ENCODE results near the gene JAG2. TPM values are rescaled to one million over a fixed set of nuclear protein-coding genes. Genes with fewer than 3 reads are reported as not detected.

The JAG2 gene
- total and polyA plus RNA-seq, 2 experiments from 2014 or later = 1.5 TPM; not detected in 1

DNA sequence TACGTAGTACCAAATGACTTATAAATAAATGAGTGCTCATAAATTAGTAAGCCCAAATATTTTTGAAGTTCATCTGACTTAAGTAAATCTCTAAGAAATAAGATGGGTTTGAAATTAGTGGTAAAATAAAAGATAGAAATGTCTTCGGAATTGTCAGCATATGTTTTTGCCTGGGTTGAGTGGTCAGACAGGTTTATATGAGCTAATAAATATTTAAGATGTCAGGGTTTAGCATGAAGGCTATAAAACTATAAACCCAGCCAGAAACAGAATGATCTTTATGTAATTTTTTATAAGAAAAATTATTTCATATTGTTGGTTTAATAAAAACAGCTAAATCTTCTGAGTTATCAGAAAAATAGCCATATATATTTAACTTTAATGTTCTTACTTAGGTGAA, 37.3 kb downstream of the JAG2 start:
- Histone ChIP-seq H3K27ac (no peak overlapping the region), H3K27me3 (replicated peaks; ENCODE audit: insufficient read depth) (peaks cover 26% of the 10 kb centered on the region), H3K36me3 (ENCODE audit: low read depth) (no peaks in the 10 kb centered on the region), H3K9ac (no peak overlapping the region), H3K79me2 (ENCODE audit: insufficient read depth) (no peaks in the 10 kb centered on the region), H3F3A (ENCODE audit: insufficient read depth) (no peaks in the 10 kb centered on the region), H3K4me1 (ENCODE audit: insufficient read depth) (no peaks in the 10 kb centered on the region), H4K20me1 (ENCODE audit: insufficient read depth) (no peaks in the 10 kb centered on the region), H3K4me3 (no peak overlapping the region), H3K9me3 (ENCODE audit: low read depth) (no peaks in the 10 kb centered on the region), H3K9me2 (ENCODE audit: insufficient read depth) (no peaks in the 10 kb centered on the region), H2AFZ (no peak overlapping the region), H3K4me2 (ENCODE audit: unreplicated experiment) (no peak overlapping the region)
- TF ChIP-seq EZH2 (IDR thresholded peaks at IDR 0.05; ENCODE audit: insufficient read depth, poor library complexity, severe bottlenecking) = no peak
- TF ChIP-seq EZH2phosphoT487 (IDR thresholded peaks at IDR 0.05; ENCODE audit: insufficient read depth, low read depth) = no peak
- 24 to 40% methylated on average over 2 of the region's 2 CpGs for WGBS, 2 experiments (ENCODE audit: low coverage in 1 of 2, low lambda C conversion rate in 2 of 2, missing lambda C conversion rate in 2 of 2)
- in situ Hi-C loops (cut with MboI) = no loop called here
- no peak for DNase-seq

DNA sequence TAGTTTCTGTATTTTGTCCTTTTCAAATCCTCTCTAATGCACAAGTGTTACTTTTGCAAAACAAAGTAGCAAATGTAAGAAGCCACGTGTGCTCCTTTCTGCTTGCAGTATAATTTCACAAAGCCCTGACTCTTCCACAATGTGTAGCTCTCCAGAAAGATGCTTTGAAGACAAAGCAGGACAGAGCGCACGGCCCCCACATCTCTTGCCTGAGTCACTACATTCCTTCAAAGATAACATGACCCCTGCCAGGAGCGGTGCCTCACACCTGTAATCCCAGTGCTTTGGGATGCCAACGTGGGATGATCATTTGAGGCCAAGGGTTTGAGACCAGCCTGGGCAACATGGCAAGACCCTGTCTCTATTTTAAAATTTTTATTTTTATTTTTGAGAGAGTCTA, 40.5 kb downstream of the JAG2 start:
- WGBS, 2 experiments (ENCODE audit: low coverage in 1 of 2, low lambda C conversion rate in 2 of 2, missing lambda C conversion rate in 2 of 2) = 52 to 55% methylated on average over 5 of the region's 5 CpGs
- H3K27me3 ChIP-seq (replicated peaks; ENCODE audit: insufficient read depth) = peaks cover 37% of the 10 kb centered on the region
- H3K27ac ChIP-seq = no peak overlapping the region
- H3K79me2 ChIP-seq (ENCODE audit: insufficient read depth) = no peaks in the 10 kb centered on the region
- H3K9me2 ChIP-seq (ENCODE audit: insufficient read depth) = no peaks in the 10 kb centered on the region
- TF ChIP-seq EZH2phosphoT487 (IDR thresholded peaks at IDR 0.05; ENCODE audit: insufficient read depth, low read depth) (no peak), EZH2 (IDR thresholded peaks at IDR 0.05; ENCODE audit: insufficient read depth, poor library complexity, severe bottlenecking) (no peak)
- no peaks in the 10 kb centered on the region for H3K4me1 ChIP-seq (ENCODE audit: insufficient read depth)
- no peaks in the 10 kb centered on the region for H3K36me3 ChIP-seq (ENCODE audit: low read depth)
- H3K4me2 ChIP-seq (ENCODE audit: unreplicated experiment) = no peak overlapping the region
- in situ Hi-C loops (cut with MboI) = no loop called here
- H3K9ac ChIP-seq = no peak overlapping the region
- no peak overlapping the region for H2AFZ ChIP-seq
- H3F3A ChIP-seq (ENCODE audit: insufficient read depth) = no peaks in the 10 kb centered on the region
- H3K9me3 ChIP-seq (ENCODE audit: low read depth) = no peaks in the 10 kb centered on the region
- DNase-seq = no peak
- H3K4me3 ChIP-seq = no peak overlapping the region
- H4K20me1 ChIP-seq (ENCODE audit: insufficient read depth) = no peaks in the 10 kb centered on the region

DNA sequence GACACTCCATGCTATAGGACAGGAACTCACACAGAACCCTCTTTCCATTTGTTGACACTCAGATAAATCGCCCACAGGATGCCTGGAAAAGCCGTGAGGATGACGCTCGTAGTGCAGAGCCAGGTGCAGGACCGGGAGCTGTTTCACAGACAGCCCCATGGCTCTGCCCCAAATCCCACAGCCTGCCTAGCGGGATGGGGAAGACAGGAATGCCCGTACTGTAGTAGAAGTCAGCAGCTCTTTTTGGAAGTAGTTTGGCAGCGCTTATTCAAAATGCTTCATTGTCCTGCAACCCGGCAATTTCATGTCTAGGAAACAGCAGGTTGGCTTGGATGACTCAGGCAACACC, 41.6 kb downstream of the JAG2 start:
- no peak overlapping the region for H3K4me3 ChIP-seq
- H2AFZ ChIP-seq = no peak overlapping the region
- H3K79me2 ChIP-seq (ENCODE audit: insufficient read depth) = no peaks in the 10 kb centered on the region
- no peaks in the 10 kb centered on the region for H4K20me1 ChIP-seq (ENCODE audit: insufficient read depth)
- in situ Hi-C loops (cut with MboI) = no loop called here
- 12 to 18% methylated on average over 9 of the region's 9 CpGs for WGBS, 2 experiments (ENCODE audit: low coverage in 1 of 2, low lambda C conversion rate in 2 of 2, missing lambda C conversion rate in 2 of 2)
- H3K4me1 ChIP-seq (ENCODE audit: insufficient read depth) = no peaks in the 10 kb centered on the region
- no peaks in the 10 kb centered on the region for H3K36me3 ChIP-seq (ENCODE audit: low read depth)
- H3K4me2 ChIP-seq (ENCODE audit: unreplicated experiment) = no peak overlapping the region
- H3K27me3 ChIP-seq (replicated peaks; ENCODE audit: insufficient read depth) = peaks cover 47% of the 10 kb centered on the region
- DNase-seq = no peak
- TF ChIP-seq EZH2phosphoT487 (IDR thresholded peaks at IDR 0.05; ENCODE audit: insufficient read depth, low read depth) (no peak), EZH2 (IDR thresholded peaks at IDR 0.05; ENCODE audit: insufficient read depth, poor library complexity, severe bottlenecking) (no peak)
- H3K27ac ChIP-seq = no peak overlapping the region
- H3K9me3 ChIP-seq (ENCODE audit: low read depth) = no peaks in the 10 kb centered on the region
- H3F3A ChIP-seq (ENCODE audit: insufficient read depth) = no peaks in the 10 kb centered on the region
- H3K9me2 ChIP-seq (ENCODE audit: insufficient read depth) = no peaks in the 10 kb centered on the region
- no peak overlapping the region for H3K9ac ChIP-seq

DNA sequence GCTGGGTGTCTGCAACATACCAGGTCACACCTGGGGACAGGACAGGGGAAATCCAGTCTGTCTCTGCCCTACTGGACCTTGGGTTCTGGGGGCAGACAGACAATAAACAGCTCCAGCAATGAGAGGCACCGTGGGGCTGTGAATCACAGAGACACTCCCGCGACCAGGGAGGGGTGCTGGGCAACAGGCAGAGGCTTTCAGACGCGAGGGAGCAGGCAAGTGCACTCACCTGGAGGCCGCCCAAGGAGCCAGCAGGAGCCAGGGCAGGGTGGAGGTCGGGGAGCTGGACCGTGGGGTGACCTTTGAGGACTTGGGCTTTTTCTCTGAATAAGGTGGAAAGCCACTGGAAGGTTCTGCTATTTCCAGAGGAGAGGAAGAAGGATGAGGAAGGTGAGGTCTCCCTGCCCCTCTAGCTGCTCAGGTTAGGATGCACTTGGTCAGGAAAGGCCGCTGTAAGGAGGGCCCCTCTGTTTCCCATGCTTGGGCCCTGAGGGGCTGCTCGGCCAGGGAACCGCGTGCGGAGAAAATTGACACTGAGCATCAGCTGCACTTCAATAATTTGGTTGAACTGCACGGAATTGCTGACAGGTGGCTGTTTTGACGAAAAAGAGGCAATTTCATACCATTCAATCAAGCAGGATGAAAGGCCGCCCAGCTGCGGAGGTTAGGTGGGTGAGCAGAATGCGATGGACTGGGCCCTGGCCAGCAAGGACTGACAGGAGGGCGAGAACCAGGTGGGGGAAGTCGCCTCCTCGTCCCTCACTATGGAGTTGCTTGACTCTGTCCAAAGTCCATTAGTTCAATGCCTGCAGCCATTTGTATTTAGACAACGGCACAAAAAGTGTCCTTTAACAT, 42.2 kb downstream of the JAG2 start:
- no peak for DNase-seq
- no peak overlapping the region for H3K9ac ChIP-seq

More for the DNA sequence above, 42.2 kb downstream of the JAG2 start:
- H3F3A ChIP-seq (ENCODE audit: insufficient read depth) = no peaks in the 10 kb centered on the region
- no peaks in the 10 kb centered on the region for H3K79me2 ChIP-seq (ENCODE audit: insufficient read depth)
- in situ Hi-C loops (cut with MboI) = no loop called here
- H3K9me2 ChIP-seq (ENCODE audit: insufficient read depth) = no peaks in the 10 kb centered on the region
- no peak overlapping the region for H3K4me2 ChIP-seq (ENCODE audit: unreplicated experiment)
- no peaks in the 10 kb centered on the region for H4K20me1 ChIP-seq (ENCODE audit: insufficient read depth)
- TF ChIP-seq EZH2phosphoT487 (IDR thresholded peaks at IDR 0.05; ENCODE audit: insufficient read depth, low read depth) = no peak
- TF ChIP-seq EZH2 (IDR thresholded peaks at IDR 0.05; ENCODE audit: insufficient read depth, poor library complexity, severe bottlenecking) = no peak
- H3K4me3 ChIP-seq = no peak overlapping the region
- peaks cover 49% of the 10 kb centered on the region for H3K27me3 ChIP-seq (replicated peaks; ENCODE audit: insufficient read depth)
- 35 to 37% methylated on average over 22 of the region's 22 CpGs for WGBS, 2 experiments (ENCODE audit: low coverage in 1 of 2, low lambda C conversion rate in 2 of 2, missing lambda C conversion rate in 2 of 2)
- no peaks in the 10 kb centered on the region for H3K9me3 ChIP-seq (ENCODE audit: low read depth)
- no peak overlapping the region for H2AFZ ChIP-seq
- no peaks in the 10 kb centered on the region for H3K4me1 ChIP-seq (ENCODE audit: insufficient read depth)
- no peak overlapping the region for H3K27ac ChIP-seq
- no peaks in the 10 kb centered on the region for H3K36me3 ChIP-seq (ENCODE audit: low read depth)

Measured in GM23248 (cell line).